IMR-90 (cell line): ENCODE results near the gene PRC1. TPM values are rescaled to one million over a fixed set of nuclear protein-coding genes. Genes with fewer than 3 reads are reported as not detected.

Experiments used
- ATAC-seq: fragments of 200-7000 bp; cut with Tn5 transposase; 2 replicates; pipeline ENCODE4 v1.9.1; 2020; ENCODE audit warnings: low read depth, mild to moderate bottlenecking, moderate library complexity
- BruUV-seq: library from RNA; stranded (reverse); fragments of 400-500 nt; replicated peaks from 2 replicates; lab custom pipeline; 2021; lab: Mats Ljungman, UMichigan
- CTCF ChIA-PET: fragments of 300-600 bp; formaldehyde crosslinking; extraction: SDS; loops from one replicate; lab custom pipeline; 2021; ENCODE audit warnings: antibody characterized with exemption; lab: Yijun Ruan, JAX
- POLR2A ChIA-PET: fragments of 300-600 bp; sonication (Branson Sonifier 250); formaldehyde crosslinking; loops from one replicate; lab custom pipeline; 2022; ENCODE audit warnings: antibody characterized with exemption; ENCODE audit not compliant: unreplicated experiment; lab: Charles Lee
- DNase-seq: peaks from one replicate; pipeline ENCODE4 v3.0.0; 2013
- H2AFZ ChIP-seq: replicated peaks from 2 replicates; pipeline ENCODE3; 2013; ENCODE audit warnings: low read length, mild to moderate bottlenecking; ENCODE audit not compliant: poor library complexity
- H2AK5ac ChIP-seq: 2 replicates; pipeline ENCODE4 v1.6.1; 2013; ENCODE audit warnings: low read depth, low read length, inconsistent platforms
- H2AK9ac ChIP-seq: replicated peaks from 2 replicates; pipeline ENCODE3; 2013; ENCODE audit warnings: mild to moderate bottlenecking, low read depth, low read length, moderate library complexity; ENCODE audit not compliant: poor library complexity
- H2BK120ac ChIP-seq: 2 replicates; pipeline ENCODE4 v1.6.1; 2013; ENCODE audit warnings: low read depth, low read length, inconsistent platforms
- H2BK15ac ChIP-seq: 3 replicates; pipeline ENCODE4 v1.6.1; 2013; ENCODE audit warnings: low read depth, low read length, inconsistent platforms
- H2BK20ac ChIP-seq: 2 replicates; pipeline ENCODE4 v1.6.1; 2013; ENCODE audit warnings: low read depth, mild to moderate bottlenecking, inconsistent platforms, low read length, moderate library complexity
- H2BK5ac ChIP-seq: 2 replicates; pipeline ENCODE4 v1.6.1; 2013; ENCODE audit warnings: mild to moderate bottlenecking, low read depth, low read length, inconsistent platforms; ENCODE audit not compliant: poor library complexity, severe bottlenecking
- H3K14ac ChIP-seq: replicated peaks from 2 replicates; pipeline ENCODE4 v1.6.1; 2013; ENCODE audit warnings: low read depth, low read length, inconsistent platforms
- H3K18ac ChIP-seq: 2 replicates; pipeline ENCODE4 v1.6.1; 2013; ENCODE audit warnings: low read depth, low read length, control low read depth
- H3K23ac ChIP-seq: 2 replicates; pipeline ENCODE4 v1.6.1; 2013; ENCODE audit warnings: low read depth, low read length, inconsistent platforms
- H3K27ac ChIP-seq: 2 replicates; pipeline ENCODE4 v1.5.1; 2013; ENCODE audit warnings: mild to moderate bottlenecking, control low read depth, low read length; ENCODE audit not compliant: insufficient read depth
- H3K27me3 ChIP-seq: 2 replicates; pipeline ENCODE4 v1.6.1; 2013; ENCODE audit warnings: low read length; ENCODE audit not compliant: control insufficient read depth, insufficient read depth
- H3K36me3 ChIP-seq: 2 replicates; pipeline ENCODE4 v1.6.1; 2013; ENCODE audit warnings: low read length, mixed read lengths; ENCODE audit not compliant: control insufficient read depth, insufficient read depth
- H3K4ac ChIP-seq: 2 replicates; pipeline ENCODE4 v1.6.1; 2013; ENCODE audit warnings: low read depth, low read length, inconsistent platforms
- H3K4me1 ChIP-seq: 2 replicates; pipeline ENCODE4 v1.6.1; 2013; ENCODE audit warnings: low read length, mixed read lengths; ENCODE audit not compliant: control insufficient read depth, insufficient read depth
- H3K4me2 ChIP-seq: 2 replicates; pipeline ENCODE4 v1.6.1; 2013; ENCODE audit warnings: low read depth, mild to moderate bottlenecking, control low read depth, low read length, moderate library complexity
- H3K4me3 ChIP-seq: 2 replicates; pipeline ENCODE4 v1.5.1; 2013; ENCODE audit warnings: low read depth, mild to moderate bottlenecking, control low read depth, low read length, moderate library complexity; ENCODE audit not compliant: insufficient read depth
- H3K56ac ChIP-seq: 2 replicates; pipeline ENCODE4 v1.6.1; 2013; ENCODE audit warnings: low read length, inconsistent platforms; ENCODE audit not compliant: insufficient read depth; ENCODE audit errors: extremely low read depth
- H3K79me1 ChIP-seq, 2 experiments: 2 replicates each; pipeline ENCODE4 v1.6.1; 2013; ENCODE audit warnings: low read length in 2 of 2, inconsistent platforms in 1 of 2, low read depth in 1 of 2
- H3K9ac ChIP-seq: 2 replicates; pipeline ENCODE4 v1.6.1; 2013; ENCODE audit warnings: low read depth, low read length, control low read depth
- H3K9me1 ChIP-seq: 2 replicates; pipeline ENCODE4 v1.6.1; 2013; ENCODE audit warnings: low read length, inconsistent platforms; ENCODE audit not compliant: insufficient read depth
- H3K9me3 ChIP-seq: 2 replicates; pipeline ENCODE4 v1.6.1; 2013; ENCODE audit warnings: low read length; ENCODE audit not compliant: control insufficient read depth, insufficient read depth
- H4K20me1 ChIP-seq: 2 replicates; pipeline ENCODE4 v1.6.1; 2013; ENCODE audit warnings: low read length, inconsistent platforms; ENCODE audit not compliant: insufficient read depth
- H4K5ac ChIP-seq: 2 replicates; pipeline ENCODE4 v1.6.1; 2013; ENCODE audit warnings: mild to moderate bottlenecking, low read depth, low read length, control low read depth
- H4K8ac ChIP-seq, 2 experiments: 2 replicates each; pipeline ENCODE4 v1.6.1; 2013; ENCODE audit warnings: low read depth in 2 of 2, low read length in 2 of 2, control low read depth in 1 of 2, inconsistent platforms in 1 of 2
- H4K91ac ChIP-seq: 2 replicates; pipeline ENCODE4 v1.6.1; 2013; ENCODE audit warnings: low read depth, low read length, inconsistent platforms; ENCODE audit not compliant: insufficient read depth
- CEBPB ChIP-seq: IDR thresholded peaks from 2 replicates; pipeline ENCODE4 v1.6.1; 2012; ENCODE audit warnings: low read depth, low read length, improper control_type of control experiment
- CTCF ChIP-seq: conservative IDR thresholded peaks from 2 replicates; pipeline ENCODE4 v1.5.1; 2012; ENCODE audit warnings: mild to moderate bottlenecking, low read depth, low read length, improper control_type of control experiment
- MAFK ChIP-seq: IDR thresholded peaks from 2 replicates; pipeline ENCODE4 v1.6.1; 2012; ENCODE audit warnings: low read depth, low read length, improper control_type of control experiment
- MAZ ChIP-seq: IDR thresholded peaks from 2 replicates; pipeline ENCODE4 v1.6.1; 2012; ENCODE audit warnings: low read depth, mild to moderate bottlenecking, low read length, improper control_type of control experiment, moderate library complexity, borderline replicate concordance
- MXI1 ChIP-seq: IDR thresholded peaks from 2 replicates; pipeline ENCODE4 v1.6.1; 2012; ENCODE audit warnings: low read depth, mild to moderate bottlenecking, low read length, moderate library complexity, borderline replicate concordance
- NFE2L2 ChIP-seq: fragments of 150-350 bp; IDR thresholded peaks from 2 replicates; pipeline ENCODE4 v1.6.1; 2016; ENCODE audit warnings: low read depth, mild to moderate bottlenecking, low read length
- POLR2A ChIP-seq: IDR thresholded peaks from 2 replicates; pipeline ENCODE4 v1.6.1; 2012; ENCODE audit warnings: mild to moderate bottlenecking, low read depth, low read length
- RAD21 ChIP-seq: IDR thresholded peaks from 2 replicates; pipeline ENCODE4 v1.6.1; 2012; ENCODE audit warnings: low read length, improper control_type of control experiment
- RCOR1 ChIP-seq: IDR thresholded peaks from 2 replicates; pipeline ENCODE4 v1.6.1; 2012; ENCODE audit warnings: mild to moderate bottlenecking, low read length, improper control_type of control experiment; ENCODE audit not compliant: insufficient replicate concordance
- RFX5 ChIP-seq: IDR thresholded peaks from 2 replicates; pipeline ENCODE4 v1.8.0; 2012; ENCODE audit warnings: low read depth, mild to moderate bottlenecking, low read length, moderate library complexity
- SMC3 ChIP-seq: fragments of 150-350 bp; IDR thresholded peaks from 2 replicates; pipeline ENCODE4 v1.6.1; 2016; ENCODE audit warnings: low read depth, mild to moderate bottlenecking, antibody characterized with exemption, low read length, moderate library complexity
- WGBS, 2 experiments: methylation state at CpG; one replicate each; pipeline versions ENCODE4 v1.1.5 to v1.1.7; 2013; ENCODE audit warnings: missing lambda C conversion rate in 2 of 2; ENCODE audit not compliant: insufficient read length in 1 of 2; ENCODE audit errors: extremely low coverage in 2 of 2; 5-methylcytosine and 5-hydroxymethylcytosine counted together
- dilution Hi-C: fragments of 300-500 bp; cut with HindIII; formaldehyde crosslinking; loops from one replicate; pipeline ENCODE4 v1.14.3; 2018; ENCODE audit warnings: low sequenced_read_pairs; ENCODE audit not compliant: unreplicated experiment
- in situ Hi-C: fragments of 300-500 bp; cut with MboI; formaldehyde crosslinking; loops from 3 replicates; pipeline ENCODE4 v1.14.3; 2019; ENCODE audit warnings: low sequenced_read_pairs, inconsistent platforms, mixed read lengths
- intact Hi-C: fragments of 100-400 bp; cut with micrococcal nuclease; formaldehyde crosslinking; loops from 2 replicates; pipeline ENCODE4 v1.10.0; 2022
- polyA plus RNA-seq, 3 experiments: library from polyadenylated mRNA; depleted of rRNA; stranded (reverse); fragments of >200 nt; gene quantifications; 2 replicates each; pipeline ENCODE4 v1.2.3, GENCODE V29; 2012; ENCODE audit warnings: low replicate concordance in 1 of 3
- total RNA-seq: library from RNA; depleted of rRNA; stranded (reverse); fragments of >200 nt; gene quantifications from 2 replicates; pipeline ENCODE4 v1.2.3, GENCODE V29; 2012

PRC1 gene
- total and polyA plus RNA-seq, 2 of the 4 experiments (the other 2 are of a cell fraction): 131 to 148 TPM

- Histone ChIP-seq H3K27me3 (no peaks in the 10 kb centered on the region), H2AK5ac (peak overlapping the region; percentile 33; the same call in 1 of the 2 replicates), H3K4ac (peak overlapping the region; percentile 41), H3K18ac (no peak overlapping the region), H3K4me2 (peak overlapping the region; percentile 72), H4K8ac (peak overlapping the region; percentile 29 to 60; a peak in 3 of 4 replicates), H3K9ac (peak overlapping the region; percentile 51), H4K91ac (peak overlapping the region; percentile 36; the same call in 1 of the 2 replicates), H3K23ac (peak overlapping the region; percentile 79; the same call in 1 of the 2 replicates), H3K14ac (no peak overlapping the region), H3K9me3 (no peaks in the 10 kb centered on the region), H2AK9ac (peak overlapping the region; percentile 60), H3K4me3 (peak overlapping the region; percentile 64), H2BK15ac (no peak overlapping the region), H2BK5ac (no peak overlapping the region), H3K79me1 (peaks cover 6 to 27% of the 10 kb centered on the region in 2 experiments; a peak in 3 of 4 replicates), H3K56ac (no peak overlapping the region), H2AFZ (peak overlapping the region; percentile 90), H4K20me1 (no peaks in the 10 kb centered on the region; the same call in 1 of the 2 replicates), H2BK120ac (no peak overlapping the region), H4K5ac (no peak overlapping the region), H3K4me1 (peaks cover 6% of the 10 kb centered on the region), H3K27ac (no peak overlapping the region; the same call in 1 of the 2 replicates), H3K9me1 (no peaks in the 10 kb centered on the region), H2BK20ac (no peak overlapping the region), H3K36me3 (peaks cover 35% of the 10 kb centered on the region)
- peak; percentile 43; the same call in 1 of the 2 replicates for TF ChIP-seq MXI1
- no peak for TF ChIP-seq CEBPB
- peak; percentile 46; the same call in 1 of the 2 replicates for TF ChIP-seq POLR2A
- TF ChIP-seq MAFK: no peak
- TF ChIP-seq RFX5: no peak
- TF ChIP-seq RAD21: peak; percentile 61
- TF ChIP-seq CTCF: peak; percentile 92
- TF ChIP-seq NFE2L2: no peak
- TF ChIP-seq RCOR1: no peak
- peak; percentile 79 for TF ChIP-seq SMC3
- peak; percentile 84; the same call in 1 of the 2 replicates for TF ChIP-seq MAZ
- CTCF ChIA-PET: interaction anchor here (0.6 to 2.6 kb wide), 14 partner anchors 10 to 604 kb away, joined by 3 to 10 read pairs (median 5); partner anchors contain the start of gene UNC45A
- BruUV-seq: no TSS peak
- intact Hi-C loops (loop anchor here (1.0 to 2.0 kb wide), 4 partner anchors 38 to 315 kb away; partner anchors contain the start of gene PRC1), dilution Hi-C loops (no loop called here), in situ Hi-C loops (loop anchor here (10.0 kb wide), 1 partner anchor 318 kb away; no protein-coding TSS in a partner anchor)
- DNase-seq (peak; percentile 70), ATAC-seq (peak; percentile 46)
- WGBS, 2 experiments: 11% methylated on average over 30 of the region's 56 CpGs; no CpG with 5 or more reads in 1 of the 2 experiments
- POLR2A ChIA-PET: interaction anchor here (0.6 kb wide), 1 partner anchor 25 kb away, joined by 4 read pairs; no protein-coding TSS in a partner anchor
Measured at GRCh38 chr15:90956274-90957030, 37.9 kb downstream of the PRC1 start.
